Esophagus squamous epithelium (tissue), 4 donors: ENCODE data around the gene SHTN1.

Experiments
- CTCF ChIP-seq, 6 experiments: fragments of 450-650 bp in 4 of 6; fragments of 200-600 bp in 2 of 6; sonication (generic) in 2 of 6; IDR thresholded peaks; one replicate each; pipeline ENCODE4 v1.5.1; 2016 to 2019; ENCODE audit warnings: antibody characterized with exemption in 6 of 6, mild to moderate bottlenecking in 4 of 6, moderate library complexity in 4 of 6
- POLR2A ChIP-seq, 4 donors: fragments of 450-650 bp; IDR thresholded peaks; one replicate each; pipeline ENCODE4 v1.6.1; 2017; ENCODE audit warnings: antibody characterized with exemption in 4 of 4, mild to moderate bottlenecking in 4 of 4, moderate library complexity in 3 of 4

- no peak for TF ChIP-seq CTCF (IDR thresholded peaks at IDR 0.05)
- TF ChIP-seq POLR2A (IDR thresholded peaks at IDR 0.05), result no peak
Measured at GRCh38 chr10:116978901-116979300, 26.1 kb downstream of the SHTN1 start.
